Calu3 (cell line): ENCODE results near the gene BOK. TPM values are rescaled to one million over a fixed set of nuclear protein-coding genes. Genes with fewer than 3 reads are reported as not detected.

ENCODE experiments used
- Bru-seq: library from RNA; stranded (reverse); fragments of 400-500 nt; gene quantifications from one replicate; lab custom pipeline; 2021; lab: Mats Ljungman, UMichigan
- BruChase-seq, 2 experiments: library from RNA; stranded (reverse); fragments of 400-500 nt; gene quantifications; one replicate each; lab custom pipeline; 2021; lab: Mats Ljungman, UMichigan
- BruUV-seq: library from RNA; stranded (reverse); fragments of 400-500 nt; replicated peaks from 2 replicates; lab custom pipeline; 2021; lab: Mats Ljungman, UMichigan
- CTCF ChIA-PET: fragments of 300-600 bp; sonication (Branson Sonifier 250); formaldehyde crosslinking; loops from one replicate; lab custom pipeline; 2022; ENCODE audit warnings: antibody characterized with exemption; lab: Charles Lee
- DNase-seq: peaks from one replicate; pipeline ENCODE4 v3.0.0; 2022
- H3K27ac Mint-ChIP-seq: one replicate; pipeline ENCODE4 v1.8.0; 2022; ENCODE audit warnings: mixed read lengths; ENCODE audit not compliant: unreplicated experiment
- H3K27me3 Mint-ChIP-seq: one replicate; pipeline ENCODE4 v1.8.0; 2022; ENCODE audit warnings: mixed read lengths; ENCODE audit not compliant: unreplicated experiment
- H3K36me3 Mint-ChIP-seq: one replicate; pipeline ENCODE4 v1.8.0; 2022; ENCODE audit warnings: mild to moderate bottlenecking, moderate library complexity, mixed read lengths; ENCODE audit not compliant: insufficient read depth, unreplicated experiment
- H3K4me1 Mint-ChIP-seq: one replicate; pipeline ENCODE4 v1.8.0; 2022; ENCODE audit warnings: mild to moderate bottlenecking, low read depth, mixed read lengths; ENCODE audit not compliant: unreplicated experiment
- H3K4me3 Mint-ChIP-seq: one replicate; pipeline ENCODE4 v1.8.0; 2022; ENCODE audit warnings: mild to moderate bottlenecking, low read depth, moderate library complexity, mixed read lengths; ENCODE audit not compliant: unreplicated experiment
- H3K9me3 Mint-ChIP-seq: one replicate; pipeline ENCODE4 v1.8.0; 2022; ENCODE audit warnings: low read depth, mixed read lengths; ENCODE audit not compliant: unreplicated experiment
- CTCF ChIP-seq: fragments of 200-600 bp; IDR thresholded peaks from one replicate; pipeline ENCODE4 v1.8.0; 2022; ENCODE audit warnings: antibody characterized with exemption; ENCODE audit not compliant: unreplicated experiment
- intact Hi-C: fragments of 100-400 bp; cut with micrococcal nuclease; formaldehyde crosslinking; loops from one replicate; pipeline ENCODE4 v1.10.0; 2022; ENCODE audit not compliant: unreplicated experiment
- long read RNA-seq: library from polyadenylated mRNA; stranded (forward); transcript quantifications from one replicate; pipeline ENCODE4 v2.0.0, GENCODE V29; 2022
- total RNA-seq: library from RNA; stranded (reverse); gene quantifications from 2 replicates; pipeline ENCODE4 v1.2.3, GENCODE V29; 2022

Gene BOK
- total RNA-seq (30.1 and 35.0 TPM in 2 replicates), Bru-seq, nascent RNA (percentile 47 among the genes with signal in this experiment), BruChase-seq, experiment 1, labeled RNA remaining after a 6-hour chase (percentile 65 among the genes with signal in this experiment), BruChase-seq, experiment 2, labeled RNA remaining after a 2-hour chase (percentile 76 among the genes with signal in this experiment)
- long read RNA-seq, transcript BOK-201 (5 exons, 2,657 nt), result major isoform, 19 of 60 reads
- long read RNA-seq, partial matches to known transcripts, result 24 of 60 reads
- long read RNA-seq, other reads (novel, unspliced or antisense), result 17 of 60 reads

GRCh38 chr2:241558532-241559322, at the start of gene BOK:
Gene BOK, plus strand, starts transcription at chr2:241558745. Its CDS starts 739 bp downstream, at chr2:241559484.
- Mint-ChIP-seq H3K4me3 (peak within 1 kb of the TSS; percentile 78), H3K27ac (peak within 1 kb of the TSS; percentile 81), H3K9me3 (no peaks in the 10 kb centered on the region), H3K4me1 (peaks cover 29% of the 10 kb centered on the region), H3K27me3 (peaks cover 3% of the 10 kb centered on the region), H3K36me3 (peaks cover 51% of the 10 kb centered on the region)
- no peak for TF ChIP-seq CTCF
- CTCF ChIA-PET, result interaction anchor here (0.6 to 2.3 kb wide), 2 partner anchors 40 to 282 kb away, joined by 3 to 9 read pairs; no protein-coding TSS in a partner anchor
- peak; percentile 83 for DNase-seq
- intact Hi-C loops, result no loop called here
- BruUV-seq, result no TSS peak

GRCh38 chr2:241509155-241509784, 49.3 kb upstream of the BOK start:
- CTCF ChIA-PET, result interaction anchor here (0.6 to 1.6 kb wide), 2 partner anchors 89 to 102 kb away, joined by 5 to 6 read pairs; no protein-coding TSS in a partner anchor
- Mint-ChIP-seq H3K4me1 (peaks cover 16% of the 10 kb centered on the region), H3K27ac (peak overlapping the region; percentile 60), H3K27me3 (no peaks in the 10 kb centered on the region), H3K9me3 (no peaks in the 10 kb centered on the region), H3K36me3 (peaks cover 47% of the 10 kb centered on the region), H3K4me3 (peak overlapping the region; percentile 90)
- intact Hi-C loops, result loop anchor here (5.0 kb wide), 1 partner anchor 88 kb away; no protein-coding TSS in a partner anchor
- no peak for TF ChIP-seq CTCF
- no peak for DNase-seq
- BruUV-seq, result TSS peak; percentile 32

- no TSS peak for BruUV-seq
- CTCF ChIA-PET, result interaction anchor here (0.6 kb wide), 2 partner anchors 23 to 86 kb away, joined by 3 to 4 read pairs; no protein-coding TSS in a partner anchor
- Mint-ChIP-seq H3K27me3 (no peaks in the 10 kb centered on the region), H3K4me1 (peaks cover 10% of the 10 kb centered on the region), H3K27ac (no peak overlapping the region), H3K4me3 (no peak overlapping the region), H3K36me3 (peaks cover 33% of the 10 kb centered on the region), H3K9me3 (no peaks in the 10 kb centered on the region)
- TF ChIP-seq CTCF, result no peak
- DNase-seq, result no peak
- intact Hi-C loops, result no loop called here
Observed at GRCh38 chr2:241511091-241511741, 47.3 kb upstream of the BOK start.

- H3K36me3 Mint-ChIP-seq, result peaks cover 11% of the 10 kb centered on the region
- no peaks in the 10 kb centered on the region for H3K27me3 Mint-ChIP-seq
- no peak for DNase-seq
- H3K27ac Mint-ChIP-seq, result no peak overlapping the region
- no peak overlapping the region for H3K4me3 Mint-ChIP-seq
- no peak for TF ChIP-seq CTCF
- intact Hi-C loops, result no loop called here
- H3K4me1 Mint-ChIP-seq, result peaks cover 20% of the 10 kb centered on the region
- CTCF ChIA-PET, result interaction anchor here (0.5 kb wide), 1 partner anchor 42 kb away, joined by 3 read pairs; no protein-coding TSS in a partner anchor
- no TSS peak for BruUV-seq
- H3K9me3 Mint-ChIP-seq, result peaks cover 6% of the 10 kb centered on the region
Observed at GRCh38 chr2:241514553-241514952, 44.0 kb upstream of the BOK start.
